Fibroblast of skin of back (primary cell): ENCODE measurements around the gene LRPPRC. TPM values are rescaled to one million over a fixed set of nuclear protein-coding genes. Genes with fewer than 3 reads are reported as not detected.
"Not testable (repeated sequence)": the region's sequence is repeated elsewhere in the genome, so short reads cannot be mapped to it uniquely, and the experiment has no call there.

Source experiments
- DNase-seq: peaks from one replicate; pipeline ENCODE4 v3.0.0-alpha.2; 2013
- polyA plus RNA-seq, 2 experiments: library from polyadenylated mRNA; unstranded; fragments of 120-200 nt; gene quantifications; one replicate each; pipeline ENCODE4 v1.2.1, GENCODE V29; 2013; ENCODE audit not compliant: insufficient read length in 2 of 2

The LRPPRC gene
- 40.4 TPM for polyA plus RNA-seq (2013, experiment 1 of 2; ENCODE audit: insufficient read length)
- 33.7 TPM for polyA plus RNA-seq (2013, experiment 2 of 2; ENCODE audit: insufficient read length)

DNA sequence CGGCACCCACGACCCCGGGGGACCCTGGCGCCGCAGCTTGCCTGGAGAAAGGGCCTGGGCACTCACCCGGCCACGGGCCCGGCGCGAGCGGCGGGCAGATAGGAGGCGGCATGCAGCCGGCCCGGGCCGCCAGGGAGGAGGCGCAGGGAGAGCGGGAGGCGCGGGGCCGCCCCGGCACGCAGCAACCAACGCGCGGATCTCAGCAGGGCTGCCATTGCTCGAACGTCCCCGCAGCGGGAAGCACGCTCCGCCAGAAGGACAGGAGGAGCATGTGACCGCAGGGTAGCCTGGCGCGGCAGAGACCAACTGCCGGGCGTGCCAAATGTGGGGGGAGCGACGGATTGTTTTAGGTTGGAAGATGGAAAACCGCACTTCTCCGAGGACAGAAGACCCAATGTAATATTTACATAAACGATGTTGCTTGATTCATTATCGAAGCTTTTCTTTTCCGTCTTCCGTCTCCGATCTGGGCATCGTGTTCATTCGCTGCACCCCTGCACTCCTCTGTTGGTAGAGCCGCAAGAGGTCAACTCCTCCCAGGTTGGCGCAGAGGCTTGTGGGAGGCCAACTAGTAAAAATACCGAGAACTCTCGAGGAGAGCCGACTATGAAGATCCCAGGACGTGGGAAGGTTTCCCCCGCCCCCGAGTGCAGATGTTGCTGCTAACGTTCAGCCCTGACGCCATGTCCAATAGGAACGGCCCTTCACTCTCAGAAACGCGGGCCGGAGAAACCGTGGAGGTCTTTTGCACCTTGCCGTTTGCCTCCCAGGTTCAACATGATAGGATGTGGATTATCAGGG is at the start of gene LRPPRC:
TSS of gene LRPPRC (minus strand) at position 257 of the 801 bp plus-strand sequence. CDS start at position 215, 42 bp downstream.
- DNase-seq: peak; percentile 98

DNA sequence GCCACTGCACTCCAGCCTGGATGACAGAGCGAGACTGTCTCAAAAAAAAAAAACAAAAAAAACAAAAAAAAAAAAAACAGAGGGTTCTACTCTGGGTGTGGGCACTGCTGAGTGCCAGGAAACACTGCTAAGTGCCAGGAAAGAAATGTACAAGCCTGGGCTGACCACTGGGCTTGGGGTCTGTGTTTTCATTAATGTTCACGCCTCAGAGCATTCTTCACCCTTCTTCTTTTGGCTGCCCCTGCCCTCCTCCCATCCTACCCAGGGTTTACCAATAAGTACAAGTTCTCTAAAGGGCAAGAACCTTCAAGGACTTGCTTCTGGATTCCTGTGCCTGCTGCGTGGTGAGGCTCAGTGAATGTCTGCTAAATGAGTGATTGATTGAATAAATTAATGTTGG is 49.3 kb upstream of the LRPPRC start:
- no peak for DNase-seq

DNA sequence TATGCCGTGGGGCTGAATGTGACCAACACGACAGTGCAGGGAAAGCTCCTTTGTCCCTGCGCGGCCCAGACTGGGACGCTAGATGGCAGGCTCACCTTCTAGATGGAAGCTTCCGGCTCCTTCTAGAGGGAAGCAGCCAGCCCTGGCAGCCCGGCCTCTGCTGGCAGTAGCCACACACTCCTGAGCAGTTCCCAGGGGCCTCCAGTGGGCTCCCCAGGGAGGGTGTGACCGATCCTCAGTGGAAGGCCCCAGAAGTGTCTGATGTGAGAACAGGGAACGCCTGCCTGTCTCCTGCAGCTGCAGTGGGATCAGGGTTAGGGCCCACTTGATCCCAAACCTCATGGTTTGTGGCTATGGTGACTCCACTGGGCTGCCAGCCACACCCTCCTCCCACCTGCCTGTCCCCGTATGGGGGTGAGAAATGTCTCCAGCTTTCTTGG is 48.5 kb upstream of the LRPPRC start:
- peak; percentile 80 for DNase-seq

DNA sequence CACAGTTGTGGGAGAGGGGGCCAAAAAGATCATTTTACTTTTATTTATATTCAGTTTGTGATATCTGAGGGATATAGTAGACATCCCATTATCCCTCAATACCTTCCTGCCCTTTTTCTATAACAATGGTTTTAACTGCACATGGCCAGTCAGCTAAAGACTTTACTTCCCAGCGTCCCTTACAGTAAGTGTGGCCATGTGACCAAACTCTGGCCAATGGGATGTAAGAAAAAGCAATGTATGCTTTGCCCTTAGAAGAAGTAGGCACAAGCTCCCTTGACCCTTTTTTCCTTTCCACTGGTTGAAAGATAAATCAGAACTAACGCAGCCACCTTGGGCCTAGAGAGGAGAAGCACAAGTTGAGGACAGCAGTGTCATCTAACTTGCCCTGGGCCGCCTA is 44.6 kb upstream of the LRPPRC start:
- DNase-seq: no peak

DNA sequence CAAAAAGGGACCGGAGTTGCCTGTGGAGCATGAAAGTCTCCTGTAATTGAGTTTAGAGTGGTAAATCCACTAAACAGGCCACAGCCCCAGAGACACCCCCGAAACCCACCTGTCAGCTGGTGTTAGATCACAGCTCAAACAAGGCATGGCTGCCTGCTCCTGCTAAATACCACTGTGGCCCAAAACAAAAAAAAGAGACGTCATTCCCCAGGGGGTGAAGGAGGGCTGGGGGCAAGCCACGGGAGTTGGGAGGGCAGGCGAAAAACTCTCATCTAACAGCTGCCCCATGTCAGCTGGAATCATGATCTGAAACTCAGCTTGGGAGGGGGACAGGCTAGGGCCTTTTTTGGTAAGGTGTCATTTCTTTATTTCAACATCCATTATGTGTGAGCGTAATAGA is 42.5 kb upstream of the LRPPRC start:
- no peak for DNase-seq

DNA sequence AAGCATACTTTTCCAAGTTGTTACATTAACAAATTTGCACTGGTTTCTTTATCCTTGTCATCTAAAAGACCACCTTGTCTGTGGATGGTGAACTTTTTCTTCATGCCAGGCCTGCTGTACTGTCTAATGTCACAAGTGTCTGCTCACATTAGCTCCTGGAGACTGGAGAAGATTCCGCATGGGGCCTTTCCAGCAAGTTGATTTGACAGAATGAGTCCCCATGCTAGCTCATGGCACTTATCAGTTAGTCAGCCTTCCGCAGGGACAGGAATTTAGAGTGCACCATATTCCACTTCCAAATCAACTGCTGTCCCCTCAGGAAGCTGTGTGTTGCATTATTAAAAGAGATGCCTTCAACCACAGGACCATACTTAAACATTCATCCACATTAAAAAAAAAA is 41.4 kb upstream of the LRPPRC start:
- DNase-seq: no peak

DNA sequence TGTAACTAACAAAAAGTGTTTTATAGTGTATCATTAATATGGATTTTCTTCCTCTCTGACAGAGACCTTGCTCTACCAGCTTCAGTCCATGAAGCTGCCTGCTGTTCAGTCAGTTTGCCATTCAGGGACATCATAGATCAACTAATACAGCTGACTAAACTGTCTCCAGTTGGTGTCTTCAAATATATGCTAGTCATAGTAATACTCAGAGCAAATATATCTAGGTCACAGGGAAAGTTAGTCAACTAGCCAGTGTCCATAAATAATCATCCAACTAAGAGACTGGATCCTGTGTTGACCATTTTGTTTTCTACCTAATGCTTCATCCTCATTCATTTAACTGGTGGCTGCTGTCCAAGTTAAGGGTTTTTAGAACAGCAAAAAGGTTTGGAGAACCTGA is 38.2 kb upstream of the LRPPRC start:
- no peak for DNase-seq

DNA sequence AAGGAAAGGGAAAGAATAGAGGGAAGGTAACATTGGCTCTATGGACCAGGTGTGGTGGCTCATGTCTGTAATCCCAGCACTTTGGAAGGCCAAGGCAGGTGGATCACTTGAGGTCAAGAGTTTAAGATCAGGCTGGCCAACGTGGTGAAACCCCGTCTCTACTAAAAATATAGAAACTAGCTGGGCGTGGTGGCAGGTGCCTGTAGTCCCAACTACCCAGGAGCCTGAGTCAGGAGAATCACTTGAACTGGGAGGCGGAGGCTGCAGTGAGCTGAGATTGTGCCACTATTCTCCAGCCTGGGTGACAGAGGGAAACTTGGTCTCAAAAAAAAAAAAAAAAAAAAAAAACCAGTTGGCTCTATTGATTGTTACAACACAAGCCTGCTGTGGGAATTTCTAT is 31.3 kb upstream of the LRPPRC start:
- not testable (repeated sequence) for DNase-seq

DNA sequence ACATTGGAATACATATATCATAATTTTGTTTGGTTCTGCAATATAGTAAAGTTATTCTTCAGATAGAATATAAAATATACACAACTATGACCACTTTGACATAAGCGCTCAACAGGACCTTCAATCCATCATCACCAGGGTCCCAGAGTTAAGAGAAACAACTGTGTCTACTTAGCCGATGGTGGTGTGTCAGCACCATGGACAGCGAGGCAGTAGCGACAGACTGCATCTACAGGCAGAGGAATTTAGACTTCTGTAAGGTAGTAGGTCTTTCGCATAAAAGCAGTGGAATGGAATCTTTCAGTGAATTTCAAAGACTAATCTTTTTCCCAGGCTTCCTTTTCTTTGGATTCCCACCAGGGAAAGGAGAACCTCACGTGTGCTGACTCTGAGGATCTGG is 20.5 kb upstream of the LRPPRC start:
- peak; percentile 58 for DNase-seq

DNA sequence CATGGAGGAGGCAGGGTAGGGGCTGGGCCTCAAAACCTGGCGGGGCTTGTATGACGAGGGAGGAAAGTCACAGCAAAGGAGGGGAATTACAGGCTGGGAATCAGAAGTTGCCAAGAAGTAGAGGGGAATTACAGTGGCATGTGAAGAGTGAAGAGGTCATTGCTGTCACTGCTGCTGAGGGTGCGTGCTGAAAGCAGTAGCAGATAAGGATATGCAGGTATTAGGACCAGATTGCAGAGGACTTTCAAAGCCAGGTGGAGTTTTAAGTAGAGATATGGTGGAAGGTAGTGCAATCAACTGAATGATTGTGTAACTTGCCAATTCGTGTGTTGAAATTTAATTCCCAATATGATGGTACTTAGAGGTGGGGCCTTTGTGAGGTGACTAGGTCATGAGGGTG is 19.4 kb upstream of the LRPPRC start:
- no peak for DNase-seq

DNA sequence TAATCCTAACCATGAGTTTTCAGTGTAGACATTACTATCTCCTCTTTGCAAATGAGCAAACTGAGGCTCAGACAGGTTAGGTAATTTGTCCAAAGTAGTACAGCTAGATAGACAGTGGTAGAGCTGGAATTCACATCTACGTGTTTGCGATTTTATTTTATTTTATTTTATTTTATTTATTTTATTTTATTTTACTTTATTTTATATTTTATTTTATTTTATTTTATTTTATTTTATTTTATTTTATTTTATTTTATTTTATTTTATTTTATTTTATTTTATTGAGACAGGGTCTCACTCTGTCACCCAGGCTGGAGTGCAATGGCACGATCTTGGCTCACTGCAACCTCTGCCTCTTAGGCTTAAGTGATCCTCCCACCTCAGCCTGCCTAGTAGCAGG is 17.4 kb upstream of the LRPPRC start:
- not testable (repeated sequence) for DNase-seq

DNA sequence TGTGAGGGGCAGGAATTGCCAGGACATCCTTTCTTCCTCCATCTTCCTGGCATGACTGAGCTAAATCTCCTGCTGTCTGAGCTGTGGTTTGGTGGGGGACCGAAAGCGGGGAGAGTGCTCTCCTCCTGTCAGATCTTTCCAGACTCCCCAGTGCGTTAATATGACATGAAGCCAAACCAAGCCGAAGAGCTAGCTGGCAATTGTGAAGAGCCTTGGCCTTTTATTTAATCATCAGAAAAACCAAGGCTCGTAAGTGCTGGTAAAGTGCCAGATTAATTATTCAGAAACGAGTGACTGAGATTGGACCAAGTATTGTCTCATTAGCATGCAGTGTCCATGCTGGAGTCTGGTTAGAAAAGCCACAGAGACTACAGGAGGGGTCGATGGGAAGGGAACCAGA is 14.5 kb upstream of the LRPPRC start:
- no peak for DNase-seq

DNA sequence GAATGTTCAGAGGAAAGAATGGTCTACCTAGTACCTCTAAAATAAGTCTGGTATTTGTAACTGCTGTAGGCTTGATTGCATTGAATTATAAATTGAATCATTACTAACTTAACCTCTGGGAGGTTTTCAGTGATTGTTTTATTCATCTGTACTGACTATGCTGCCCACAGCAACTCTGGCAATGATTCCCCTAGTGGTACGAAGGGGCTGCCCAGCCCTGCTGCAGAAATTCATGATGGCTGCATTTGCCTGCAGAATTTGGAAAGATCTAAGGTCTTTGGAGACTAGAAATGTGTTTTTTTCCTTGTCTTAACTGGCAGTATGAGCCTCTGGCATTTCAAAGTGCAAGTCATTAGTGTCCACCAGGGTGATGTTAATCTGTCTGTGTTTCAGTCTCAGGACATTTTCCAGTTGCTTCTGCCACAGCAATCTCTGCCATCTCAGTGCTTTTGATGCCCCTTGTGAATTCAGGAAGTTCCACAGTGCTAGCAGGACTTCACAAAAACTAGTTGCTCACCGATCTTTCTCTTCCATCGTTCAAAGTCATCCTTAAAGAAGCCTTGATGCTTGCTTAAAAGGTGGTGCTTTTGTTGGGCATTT is 13.4 kb upstream of the LRPPRC start:
- DNase-seq: no peak

DNA sequence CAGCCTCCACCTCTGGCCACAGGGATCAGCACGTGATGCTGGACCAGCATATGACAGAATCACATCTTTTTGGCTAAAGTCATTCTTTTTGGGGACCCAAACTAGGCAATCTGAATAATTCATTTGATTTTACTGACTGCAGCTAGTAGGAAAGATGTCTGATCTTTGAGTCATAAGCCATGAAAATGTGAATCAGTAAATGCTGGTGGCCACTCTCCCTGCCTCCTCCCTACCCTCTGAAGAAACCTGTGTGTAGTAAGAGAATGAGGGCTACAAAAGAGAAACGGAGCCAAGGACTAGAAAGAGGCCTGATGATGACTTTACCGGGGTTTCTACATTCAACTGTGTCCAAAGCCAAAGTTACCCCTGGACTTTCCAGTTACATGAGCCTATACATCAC is 10.1 kb upstream of the LRPPRC start:
- no peak for DNase-seq

DNA sequence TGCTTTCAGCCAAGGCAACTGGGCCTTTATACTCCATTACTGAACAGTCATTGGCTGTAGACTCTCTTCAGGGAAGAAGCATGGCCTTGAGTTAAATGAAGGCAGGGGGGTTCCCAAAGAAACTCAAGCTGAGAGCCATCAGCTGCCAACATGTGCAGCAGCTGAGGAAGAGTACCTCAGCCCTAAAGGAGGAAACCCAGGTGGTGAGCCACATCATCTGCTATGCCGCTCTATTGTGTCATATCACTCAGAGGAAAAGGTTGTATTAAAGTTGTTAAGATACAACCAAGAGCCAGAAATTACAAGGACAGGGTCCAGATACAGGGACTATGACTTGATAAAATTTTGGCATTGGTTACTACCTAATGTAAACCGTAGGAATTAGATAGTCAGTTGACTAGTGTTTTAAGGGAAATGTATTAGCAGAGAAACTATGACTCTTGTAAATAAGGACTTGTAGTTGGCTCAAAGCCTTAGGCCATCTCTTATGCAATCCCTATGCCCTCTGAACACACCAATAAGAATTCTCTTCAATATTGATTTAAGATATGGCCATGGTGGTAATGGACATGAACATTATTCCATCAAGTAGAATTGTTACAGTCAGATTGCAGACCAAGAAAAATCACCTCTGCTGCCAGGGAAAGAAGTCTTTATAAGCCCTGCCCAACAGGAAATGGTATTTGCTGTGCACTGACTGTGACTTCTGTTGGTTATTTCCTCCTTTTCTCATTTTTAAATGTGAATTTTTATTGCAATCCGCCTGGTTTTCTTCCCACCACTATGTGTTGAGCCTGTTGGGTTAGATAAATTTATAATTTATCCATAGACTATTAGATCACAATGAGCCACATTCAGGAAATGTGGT is 9.2 kb upstream of the LRPPRC start:
- DNase-seq: no peak

DNA sequence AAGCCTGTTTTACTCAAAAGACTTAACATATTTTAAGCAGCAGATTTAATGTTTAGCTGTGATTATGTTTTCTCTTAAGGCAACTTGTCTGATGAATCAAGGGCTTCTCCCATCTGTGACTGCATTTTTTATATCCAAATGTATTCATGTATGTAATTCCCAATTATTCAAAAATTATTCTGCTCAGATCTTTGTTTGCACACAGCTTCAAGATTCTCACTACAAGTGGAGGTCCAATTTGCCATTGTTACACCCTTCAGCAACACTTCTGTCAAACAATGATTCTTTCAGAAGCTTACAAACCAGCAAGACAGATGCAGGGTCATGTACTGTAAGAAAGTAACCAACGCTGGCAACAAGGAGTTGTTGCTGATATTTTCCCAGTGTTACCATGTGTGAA is 5.9 kb upstream of the LRPPRC start:
- no peak for DNase-seq

DNA sequence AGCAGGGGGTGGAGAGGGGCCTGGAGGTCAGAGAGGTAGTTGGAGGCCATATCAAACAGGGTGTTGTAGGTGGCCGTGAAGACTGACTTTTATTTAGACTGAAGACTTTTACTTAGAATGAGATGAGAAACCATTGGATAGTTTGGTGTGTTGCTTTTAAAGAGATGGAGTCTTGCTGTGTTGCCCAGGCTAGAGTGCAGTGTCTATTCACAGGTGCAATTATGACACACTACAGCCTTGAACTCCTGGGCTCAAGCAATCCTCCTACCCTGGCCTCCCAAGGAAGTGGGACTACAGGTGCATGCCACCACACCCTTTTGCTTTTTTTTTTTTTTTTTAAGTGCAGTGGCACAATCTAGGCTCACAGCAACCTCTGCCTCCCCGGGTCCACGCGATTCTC is 2.5 kb upstream of the LRPPRC start:
- no peak for DNase-seq

DNA sequence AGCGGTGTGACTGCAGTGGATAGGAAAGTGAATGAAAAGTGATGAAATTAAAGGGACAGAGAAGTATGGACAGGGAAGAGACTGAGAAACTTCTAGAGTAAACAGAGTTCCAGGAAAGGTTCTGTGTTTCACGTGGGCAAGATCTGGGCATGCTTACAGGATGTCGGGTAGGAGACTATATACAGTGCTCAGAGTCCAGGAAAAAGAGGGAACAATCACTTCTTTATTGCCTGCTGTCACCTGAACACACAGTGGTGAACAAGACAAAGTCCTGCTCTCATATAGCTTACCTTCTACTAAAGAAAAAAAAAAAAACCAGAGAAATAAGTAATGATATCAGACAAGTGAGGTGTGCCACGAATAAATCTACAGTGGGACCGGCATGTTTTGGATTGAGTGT is 2.4 kb downstream of the LRPPRC start:
- no peak for DNase-seq

DNA sequence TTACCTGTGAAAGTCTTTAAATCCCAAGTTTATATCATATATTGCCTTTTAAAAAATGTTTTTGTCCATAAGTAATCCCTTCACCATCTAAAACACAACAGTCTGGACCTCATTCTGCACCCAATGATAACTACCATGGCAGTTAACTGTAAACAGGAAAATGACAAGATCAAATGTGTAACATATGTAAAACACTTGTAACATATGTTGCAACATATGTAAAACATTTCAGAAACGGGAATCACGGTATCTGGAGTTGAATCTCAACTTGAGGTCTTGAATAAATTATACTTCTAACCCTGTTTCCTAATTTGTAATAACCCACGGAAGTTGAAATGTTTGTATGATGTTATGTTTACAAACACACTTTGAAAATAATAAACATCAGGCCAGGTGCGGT is 6.2 kb downstream of the LRPPRC start:
- no peak for DNase-seq

DNA sequence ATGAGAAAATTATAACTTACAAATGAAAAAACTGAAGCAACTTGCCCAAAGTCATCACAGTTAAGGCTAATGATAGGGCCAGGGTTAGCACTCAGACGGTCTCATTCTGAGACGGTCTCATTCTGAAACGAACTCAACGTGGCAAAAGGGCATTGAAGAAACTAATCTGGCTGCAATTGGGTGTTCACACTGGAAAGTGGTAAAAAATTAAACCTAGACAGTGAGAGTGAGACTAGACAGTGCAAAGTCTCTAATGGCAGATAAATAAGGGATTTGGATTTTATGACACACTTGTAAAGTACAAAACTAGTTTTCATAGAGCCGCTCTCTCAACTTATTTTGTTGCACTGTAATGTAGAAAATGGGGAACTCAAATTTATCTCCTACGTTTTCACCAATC is 9.2 kb downstream of the LRPPRC start:
- no peak for DNase-seq

DNA sequence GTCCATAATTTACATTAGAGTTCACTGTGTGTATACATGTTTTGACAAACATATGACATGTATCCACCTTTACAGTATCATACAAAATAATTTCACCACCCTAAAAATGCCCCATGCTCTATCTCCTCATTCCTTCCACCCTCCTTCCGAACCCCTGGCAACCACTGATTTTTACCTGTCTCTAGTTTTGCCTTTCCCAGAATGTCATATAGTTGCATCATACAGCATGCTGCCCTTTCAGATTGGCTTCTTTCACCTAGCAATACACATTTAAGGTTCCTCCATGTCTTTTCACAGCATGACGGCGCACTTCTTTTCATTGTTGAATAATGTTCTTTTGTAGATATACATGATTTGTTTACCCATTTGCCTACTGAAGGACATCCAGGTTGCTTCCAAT is 10.4 kb downstream of the LRPPRC start:
- DNase-seq: no peak

DNA sequence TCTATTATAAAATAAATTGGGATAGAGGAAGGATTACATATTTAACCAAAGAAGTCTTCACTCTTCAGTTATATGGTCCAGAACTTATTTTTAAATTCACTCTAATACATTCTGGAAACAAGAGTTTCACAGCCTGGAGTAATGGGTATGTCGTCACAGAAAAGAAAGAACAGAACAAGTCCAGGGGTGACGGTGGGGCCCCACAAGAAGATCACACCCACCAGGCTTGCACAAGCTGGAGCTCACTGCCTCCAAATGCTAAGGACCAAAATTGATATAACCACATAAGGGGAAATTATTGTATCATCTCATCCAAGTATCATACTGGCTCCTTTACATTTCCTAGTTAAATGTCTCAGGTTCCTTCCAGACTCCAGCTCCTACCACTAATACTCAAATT is 11.3 kb downstream of the LRPPRC start:
- no peak for DNase-seq

DNA sequence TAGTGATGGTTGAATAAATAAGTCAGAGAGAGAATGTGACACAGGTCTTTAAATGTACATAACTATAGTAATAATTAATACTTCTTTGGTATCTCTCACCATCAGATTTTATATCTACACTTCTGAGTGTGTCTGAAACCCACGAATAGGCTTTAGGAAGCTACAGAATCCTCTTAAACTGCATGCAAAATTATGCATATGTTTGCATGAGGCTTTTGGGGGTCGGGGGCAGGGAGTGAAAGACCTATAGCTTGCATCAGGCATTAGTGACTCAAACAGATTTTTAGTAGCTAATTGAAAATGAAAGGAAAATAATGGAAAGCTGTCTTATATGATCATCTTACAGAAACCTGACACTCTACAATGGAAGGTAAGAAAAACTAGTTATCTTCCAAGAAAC is 14.9 kb downstream of the LRPPRC start:
- no peak for DNase-seq
